HEK293 (cell line): Measurements from ENCODE around the gene AMPD3.

Experiments
- CTCF ChIA-PET: fragments of 350-600 bp; formaldehyde crosslinking; extraction: SDS; loops from one replicate; lab custom pipeline; 2021; ENCODE audit warnings: antibody characterized with exemption; lab: Yijun Ruan, JAX
- POLR2A ChIA-PET: fragments of 300-600 bp; formaldehyde crosslinking; extraction: SDS; loops from one replicate; lab custom pipeline; 2020; ENCODE audit warnings: antibody characterized with exemption, inconsistent platforms; lab: Yijun Ruan, JAX
- H3K27ac ChIP-seq: fragments of 200-500 bp; sonication (Bioruptor generic); 2 replicates; pipeline ENCODE4 v1.5.1; 2014; ENCODE audit warnings: low read depth, low read length, control low read depth, inconsistent platforms; ENCODE audit errors: extremely low read depth
- H3K36me3 ChIP-seq, 2 experiments: fragments of 200-500 bp in 1 of 2; sonication (Bioruptor generic) in 1 of 2; 1 replicate in 1 of 2; 2 replicates in 1 of 2; pipeline ENCODE4 v1.5.1; 2014 to 2017; ENCODE audit warnings: inconsistent platforms in 2 of 2, low read length in 2 of 2; ENCODE audit not compliant: control insufficient read depth in 2 of 2, insufficient read depth in 1 of 2
- H3K4me1 ChIP-seq: fragments of 200-500 bp; sonication (Bioruptor generic); 2 replicates; pipeline ENCODE4 v1.5.1; 2014; ENCODE audit warnings: mild to moderate bottlenecking, low read length, inconsistent platforms; ENCODE audit not compliant: control insufficient read depth, insufficient read depth
- H3K4me3 ChIP-seq: 2 replicates; pipeline ENCODE4 v1.5.1; 2011; ENCODE audit warnings: low read depth, mild to moderate bottlenecking, control low read depth, low read length, moderate library complexity
- H3K9me3 ChIP-seq: fragments of 200-500 bp; sonication (Bioruptor generic); 2 replicates; pipeline ENCODE4 v1.5.1; 2014; ENCODE audit warnings: low read depth, low read length, inconsistent platforms; ENCODE audit not compliant: control insufficient read depth, insufficient read depth
- KLF7 ChIP-seq: fragments of 450-650 bp; formaldehyde crosslinking; IDR thresholded peaks from 2 replicates; pipeline ENCODE4 v1.5.1; 2016; ENCODE audit warnings: missing biosample characterization, missing genetic modification characterization, borderline replicate concordance
- SCRT1 ChIP-seq: fragments of 450-650 bp; formaldehyde crosslinking; IDR thresholded peaks from 2 replicates; pipeline ENCODE4 v1.5.1; 2016; ENCODE audit warnings: missing biosample characterization, missing genetic modification characterization, borderline replicate concordance
- WT1 ChIP-seq: fragments of 450-650 bp; formaldehyde crosslinking; IDR thresholded peaks from 2 replicates; pipeline ENCODE4 v1.5.1; 2016; ENCODE audit warnings: missing biosample characterization, missing genetic modification characterization
- ZBTB7A ChIP-seq: fragments of 450-650 bp; formaldehyde crosslinking; IDR thresholded peaks from 2 replicates; pipeline ENCODE4 v1.5.1; 2016; ENCODE audit warnings: low read depth, missing biosample characterization, missing genetic modification characterization
- ZNF266 ChIP-seq: fragments of 450-650 bp; formaldehyde crosslinking; IDR thresholded peaks from 2 replicates; pipeline ENCODE4 v1.5.1; 2016; ENCODE audit warnings: missing biosample characterization, missing genetic modification characterization, low read depth
- ZNF561 ChIP-seq: fragments of 450-650 bp; IDR thresholded peaks from 2 replicates; pipeline ENCODE4 v1.5.1; 2018; ENCODE audit warnings: missing biosample characterization, missing genetic modification characterization, borderline replicate concordance
- ZNF791 ChIP-seq: fragments of 450-650 bp; formaldehyde crosslinking; IDR thresholded peaks from 2 replicates; pipeline ENCODE4 v1.5.1; 2016; ENCODE audit warnings: missing biosample characterization, missing genetic modification characterization
- ZSCAN16 ChIP-seq: fragments of 450-650 bp; formaldehyde crosslinking; IDR thresholded peaks from 2 replicates; pipeline ENCODE4 v1.5.1; 2016; ENCODE audit warnings: missing biosample characterization, missing genetic modification characterization
- ZSCAN23 ChIP-seq: fragments of 450-650 bp; formaldehyde crosslinking; IDR thresholded peaks from 2 replicates; pipeline ENCODE4 v1.5.1; 2016; ENCODE audit warnings: missing biosample characterization, missing genetic modification characterization
- TF ChIP-seq, protein P1 (sequence below): fragments of 450-650 bp; formaldehyde crosslinking; IDR thresholded peaks from 2 replicates; pipeline ENCODE4 v1.5.1; 2016; ENCODE audit warnings: missing biosample characterization, missing genetic modification characterization
- TF ChIP-seq, protein P2 (sequence below): fragments of 450-650 bp; formaldehyde crosslinking; IDR thresholded peaks from 2 replicates; pipeline ENCODE4 v1.5.1; 2017; ENCODE audit warnings: missing biosample characterization, missing genetic modification characterization
- TF ChIP-seq, protein P3 (sequence below): fragments of 450-650 bp; formaldehyde crosslinking; IDR thresholded peaks from 2 replicates; pipeline ENCODE4 v1.5.1; 2016; ENCODE audit warnings: missing biosample characterization, missing genetic modification characterization
- TF ChIP-seq, protein P4 (sequence below): fragments of 450-650 bp; formaldehyde crosslinking; IDR thresholded peaks from 2 replicates; pipeline ENCODE4 v1.5.1; 2016; ENCODE audit warnings: missing biosample characterization, missing genetic modification characterization, borderline replicate concordance

AMPD3 gene

DNA sequence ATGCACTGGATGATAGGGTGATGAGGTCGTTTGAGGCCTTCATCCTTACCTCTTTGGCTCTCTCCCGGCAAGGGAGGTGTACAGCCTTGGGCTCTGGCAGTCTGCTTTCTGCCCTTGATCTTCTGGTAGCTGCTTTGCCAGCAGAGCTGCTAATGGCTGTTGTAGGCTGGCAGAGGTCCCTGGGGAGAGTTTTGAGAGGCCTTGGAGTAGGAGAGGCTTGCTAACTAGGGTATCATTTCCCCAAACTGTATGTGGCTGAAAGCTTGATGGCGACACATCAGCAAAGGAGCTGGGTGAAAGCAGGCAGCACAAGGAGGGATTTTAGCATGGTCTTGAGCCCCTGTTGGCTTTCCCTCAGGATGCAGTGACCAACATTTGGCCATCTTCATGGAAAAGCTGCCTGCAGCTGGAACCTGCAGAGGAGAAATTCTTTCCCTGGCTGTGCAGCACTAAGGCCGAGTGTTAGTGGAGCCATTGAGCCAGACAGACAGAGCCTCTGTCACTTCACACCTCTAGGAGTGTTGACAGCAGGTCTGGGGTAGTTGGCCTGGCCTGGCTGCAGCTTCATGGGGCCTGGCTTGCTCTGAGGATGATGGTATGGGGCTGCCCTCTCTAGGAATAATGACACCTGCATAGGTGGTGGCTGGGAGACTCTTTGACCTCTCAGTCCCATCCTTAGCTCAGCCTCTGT, 3.5 kb upstream of the AMPD3 start (continued):
- no peak for TF ChIP-seq ZBTB7A (tag by site-specific recombination)
- TF ChIP-seq, protein P1, sequence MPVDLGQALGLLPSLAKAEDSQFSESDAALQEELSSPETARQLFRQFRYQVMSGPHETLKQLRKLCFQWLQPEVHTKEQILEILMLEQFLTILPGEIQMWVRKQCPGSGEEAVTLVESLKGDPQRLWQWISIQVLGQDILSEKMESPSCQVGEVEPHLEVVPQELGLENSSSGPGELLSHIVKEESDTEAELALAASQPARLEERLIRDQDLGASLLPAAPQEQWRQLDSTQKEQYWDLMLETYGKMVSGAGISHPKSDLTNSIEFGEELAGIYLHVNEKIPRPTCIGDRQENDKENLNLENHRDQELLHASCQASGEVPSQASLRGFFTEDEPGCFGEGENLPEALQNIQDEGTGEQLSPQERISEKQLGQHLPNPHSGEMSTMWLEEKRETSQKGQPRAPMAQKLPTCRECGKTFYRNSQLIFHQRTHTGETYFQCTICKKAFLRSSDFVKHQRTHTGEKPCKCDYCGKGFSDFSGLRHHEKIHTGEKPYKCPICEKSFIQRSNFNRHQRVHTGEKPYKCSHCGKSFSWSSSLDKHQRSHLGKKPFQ (tag by site-specific recombination) = no peak
- no peak for TF ChIP-seq ZNF266 (tag by site-specific recombination)
- TF ChIP-seq ZNF791 (tag by site-specific recombination) = no peak
- TF ChIP-seq, protein P2, sequence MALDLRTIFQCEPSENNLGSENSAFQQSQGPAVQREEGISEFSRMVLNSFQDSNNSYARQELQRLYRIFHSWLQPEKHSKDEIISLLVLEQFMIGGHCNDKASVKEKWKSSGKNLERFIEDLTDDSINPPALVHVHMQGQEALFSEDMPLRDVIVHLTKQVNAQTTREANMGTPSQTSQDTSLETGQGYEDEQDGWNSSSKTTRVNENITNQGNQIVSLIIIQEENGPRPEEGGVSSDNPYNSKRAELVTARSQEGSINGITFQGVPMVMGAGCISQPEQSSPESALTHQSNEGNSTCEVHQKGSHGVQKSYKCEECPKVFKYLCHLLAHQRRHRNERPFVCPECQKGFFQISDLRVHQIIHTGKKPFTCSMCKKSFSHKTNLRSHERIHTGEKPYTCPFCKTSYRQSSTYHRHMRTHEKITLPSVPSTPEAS (tag by site-specific recombination) = no peak
- TF ChIP-seq, all 188 proteins: peak for 0

DNA sequence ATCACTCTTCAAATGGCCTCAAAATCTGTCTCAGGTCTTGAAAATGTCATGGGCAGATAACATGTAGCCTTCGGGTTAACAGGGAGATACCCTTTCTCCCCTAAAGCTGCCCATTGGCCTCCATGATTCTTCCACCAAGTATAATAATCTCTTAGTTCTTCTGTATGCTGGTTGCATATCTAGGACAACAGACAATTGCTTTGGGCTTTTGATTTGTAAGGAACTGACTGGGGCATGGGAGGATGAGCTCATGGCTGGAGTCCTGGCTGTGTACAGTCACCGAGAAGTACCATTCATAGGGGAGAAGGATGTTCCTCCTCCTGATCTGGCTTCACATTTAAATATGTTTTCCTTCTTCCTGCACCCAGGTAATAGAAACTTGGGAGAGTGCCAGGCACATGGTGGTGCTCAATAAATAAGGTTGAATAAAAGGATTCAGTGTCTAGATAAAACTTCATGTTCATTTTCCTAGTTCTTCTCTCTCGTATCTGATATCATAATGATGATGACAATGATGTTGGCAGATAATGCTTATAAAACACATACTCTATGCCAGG, 2.8 kb upstream of the AMPD3 start:
- no peaks in the 10 kb centered on the region for H3K9me3 ChIP-seq
- no peaks in the 10 kb centered on the region for H3K4me1 ChIP-seq
- TF ChIP-seq ZNF561 (tag by site-specific recombination) (no peak), ZSCAN23 (tag by site-specific recombination) (no peak), KLF7 (no peak), SCRT1 (tag by site-specific recombination) (no peak), ZSCAN16 (no peak), WT1 (tag by site-specific recombination) (no peak)
- TF ChIP-seq, protein P3, sequence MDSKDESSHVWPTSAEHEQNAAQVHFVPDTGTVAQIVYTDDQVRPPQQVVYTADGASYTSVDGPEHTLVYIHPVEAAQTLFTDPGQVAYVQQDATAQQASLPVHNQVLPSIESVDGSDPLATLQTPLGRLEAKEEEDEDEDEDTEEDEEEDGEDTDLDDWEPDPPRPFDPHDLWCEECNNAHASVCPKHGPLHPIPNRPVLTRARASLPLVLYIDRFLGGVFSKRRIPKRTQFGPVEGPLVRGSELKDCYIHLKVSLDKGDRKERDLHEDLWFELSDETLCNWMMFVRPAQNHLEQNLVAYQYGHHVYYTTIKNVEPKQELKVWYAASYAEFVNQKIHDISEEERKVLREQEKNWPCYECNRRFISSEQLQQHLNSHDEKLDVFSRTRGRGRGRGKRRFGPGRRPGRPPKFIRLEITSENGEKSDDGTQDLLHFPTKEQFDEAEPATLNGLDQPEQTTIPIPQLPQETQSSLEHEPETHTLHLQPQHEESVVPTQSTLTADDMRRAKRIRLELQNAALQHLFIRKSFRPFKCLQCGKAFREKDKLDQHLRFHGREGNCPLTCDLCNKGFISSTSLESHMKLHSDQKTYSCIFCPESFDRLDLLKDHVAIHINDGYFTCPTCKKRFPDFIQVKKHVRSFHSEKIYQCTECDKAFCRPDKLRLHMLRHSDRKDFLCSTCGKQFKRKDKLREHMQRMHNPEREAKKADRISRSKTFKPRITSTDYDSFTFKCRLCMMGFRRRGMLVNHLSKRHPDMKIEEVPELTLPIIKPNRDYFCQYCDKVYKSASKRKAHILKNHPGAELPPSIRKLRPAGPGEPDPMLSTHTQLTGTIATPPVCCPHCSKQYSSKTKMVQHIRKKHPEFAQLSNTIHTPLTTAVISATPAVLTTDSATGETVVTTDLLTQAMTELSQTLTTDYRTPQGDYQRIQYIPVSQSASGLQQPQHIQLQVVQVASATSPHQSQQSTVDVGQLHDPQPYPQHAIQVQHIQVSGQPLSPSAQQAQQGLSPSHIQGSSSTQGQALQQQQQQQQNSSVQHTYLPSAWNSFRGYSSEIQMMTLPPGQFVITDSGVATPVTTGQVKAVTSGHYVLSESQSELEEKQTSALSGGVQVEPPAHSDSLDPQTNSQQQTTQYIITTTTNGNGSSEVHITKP (tag by site-specific recombination) = peak; percentile 31; the same call in 1 of the 2 replicates
- TF ChIP-seq, protein P4, sequence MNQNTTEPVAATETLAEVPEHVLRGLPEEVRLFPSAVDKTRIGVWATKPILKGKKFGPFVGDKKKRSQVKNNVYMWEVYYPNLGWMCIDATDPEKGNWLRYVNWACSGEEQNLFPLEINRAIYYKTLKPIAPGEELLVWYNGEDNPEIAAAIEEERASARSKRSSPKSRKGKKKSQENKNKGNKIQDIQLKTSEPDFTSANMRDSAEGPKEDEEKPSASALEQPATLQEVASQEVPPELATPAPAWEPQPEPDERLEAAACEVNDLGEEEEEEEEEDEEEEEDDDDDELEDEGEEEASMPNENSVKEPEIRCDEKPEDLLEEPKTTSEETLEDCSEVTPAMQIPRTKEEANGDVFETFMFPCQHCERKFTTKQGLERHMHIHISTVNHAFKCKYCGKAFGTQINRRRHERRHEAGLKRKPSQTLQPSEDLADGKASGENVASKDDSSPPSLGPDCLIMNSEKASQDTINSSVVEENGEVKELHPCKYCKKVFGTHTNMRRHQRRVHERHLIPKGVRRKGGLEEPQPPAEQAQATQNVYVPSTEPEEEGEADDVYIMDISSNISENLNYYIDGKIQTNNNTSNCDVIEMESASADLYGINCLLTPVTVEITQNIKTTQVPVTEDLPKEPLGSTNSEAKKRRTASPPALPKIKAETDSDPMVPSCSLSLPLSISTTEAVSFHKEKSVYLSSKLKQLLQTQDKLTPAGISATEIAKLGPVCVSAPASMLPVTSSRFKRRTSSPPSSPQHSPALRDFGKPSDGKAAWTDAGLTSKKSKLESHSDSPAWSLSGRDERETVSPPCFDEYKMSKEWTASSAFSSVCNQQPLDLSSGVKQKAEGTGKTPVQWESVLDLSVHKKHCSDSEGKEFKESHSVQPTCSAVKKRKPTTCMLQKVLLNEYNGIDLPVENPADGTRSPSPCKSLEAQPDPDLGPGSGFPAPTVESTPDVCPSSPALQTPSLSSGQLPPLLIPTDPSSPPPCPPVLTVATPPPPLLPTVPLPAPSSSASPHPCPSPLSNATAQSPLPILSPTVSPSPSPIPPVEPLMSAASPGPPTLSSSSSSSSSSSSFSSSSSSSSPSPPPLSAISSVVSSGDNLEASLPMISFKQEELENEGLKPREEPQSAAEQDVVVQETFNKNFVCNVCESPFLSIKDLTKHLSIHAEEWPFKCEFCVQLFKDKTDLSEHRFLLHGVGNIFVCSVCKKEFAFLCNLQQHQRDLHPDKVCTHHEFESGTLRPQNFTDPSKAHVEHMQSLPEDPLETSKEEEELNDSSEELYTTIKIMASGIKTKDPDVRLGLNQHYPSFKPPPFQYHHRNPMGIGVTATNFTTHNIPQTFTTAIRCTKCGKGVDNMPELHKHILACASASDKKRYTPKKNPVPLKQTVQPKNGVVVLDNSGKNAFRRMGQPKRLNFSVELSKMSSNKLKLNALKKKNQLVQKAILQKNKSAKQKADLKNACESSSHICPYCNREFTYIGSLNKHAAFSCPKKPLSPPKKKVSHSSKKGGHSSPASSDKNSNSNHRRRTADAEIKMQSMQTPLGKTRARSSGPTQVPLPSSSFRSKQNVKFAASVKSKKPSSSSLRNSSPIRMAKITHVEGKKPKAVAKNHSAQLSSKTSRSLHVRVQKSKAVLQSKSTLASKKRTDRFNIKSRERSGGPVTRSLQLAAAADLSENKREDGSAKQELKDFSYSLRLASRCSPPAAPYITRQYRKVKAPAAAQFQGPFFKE = no peak
- no peaks in the 10 kb centered on the region for H3K36me3 ChIP-seq
- ChIA-PET POLR2A (no interaction called here), CTCF (interaction anchor here (0.6 to 1.5 kb wide), 5 partner anchors 9 to 428 kb away, joined by 3 to 5 read pairs (median 4); no protein-coding TSS in a partner anchor)
- no peak overlapping the region for H3K27ac ChIP-seq
- H3K4me3 ChIP-seq = no peak overlapping the region
